Breast epithelium (tissue), 3 donors: Measurements from ENCODE around the gene RC3H1.

Experiments
- POLR2A ChIP-seq: fragments of 450-650 bp; IDR thresholded peaks from one replicate; pipeline ENCODE4 v1.6.1; 2016; ENCODE audit warnings: antibody characterized with exemption, mild to moderate bottlenecking, moderate library complexity
- POLR2AphosphoS5 ChIP-seq, 3 donors: sonication (generic); formaldehyde crosslinking; IDR thresholded peaks; one replicate each; pipeline ENCODE4 v1.6.1; 2017; ENCODE audit warnings: antibody characterized with exemption in 3 of 3
- TF ChIP-seq, protein P1 (sequence below), 3 donors: fragments of 450-650 bp; IDR thresholded peaks; one replicate each; pipeline ENCODE4 v1.5.1; 2016 to 2017; ENCODE audit warnings: antibody characterized with exemption in 3 of 3, mild to moderate bottlenecking in 3 of 3, moderate library complexity in 3 of 3

DNA sequence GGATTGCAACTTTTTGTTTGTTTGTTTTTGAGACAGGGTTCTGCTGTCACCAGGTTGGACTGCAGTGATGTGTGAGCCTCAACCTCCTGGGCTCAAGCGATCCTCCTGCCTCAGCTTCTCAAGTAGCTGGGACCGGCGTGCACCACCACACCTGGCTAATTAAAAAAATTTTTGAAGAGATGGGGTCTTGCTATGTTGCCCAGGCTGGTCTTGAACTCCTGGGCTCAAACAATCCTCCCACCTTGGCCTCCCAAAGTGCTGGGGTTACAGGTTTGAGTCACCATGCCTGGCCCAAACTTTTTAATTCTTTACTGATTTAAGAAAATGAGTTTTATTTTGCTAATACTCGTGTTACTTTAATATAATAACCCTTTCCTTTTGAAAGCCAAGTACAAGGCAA lies 73.6 kb downstream of the RC3H1 start:
- TF ChIP-seq, protein P1, sequence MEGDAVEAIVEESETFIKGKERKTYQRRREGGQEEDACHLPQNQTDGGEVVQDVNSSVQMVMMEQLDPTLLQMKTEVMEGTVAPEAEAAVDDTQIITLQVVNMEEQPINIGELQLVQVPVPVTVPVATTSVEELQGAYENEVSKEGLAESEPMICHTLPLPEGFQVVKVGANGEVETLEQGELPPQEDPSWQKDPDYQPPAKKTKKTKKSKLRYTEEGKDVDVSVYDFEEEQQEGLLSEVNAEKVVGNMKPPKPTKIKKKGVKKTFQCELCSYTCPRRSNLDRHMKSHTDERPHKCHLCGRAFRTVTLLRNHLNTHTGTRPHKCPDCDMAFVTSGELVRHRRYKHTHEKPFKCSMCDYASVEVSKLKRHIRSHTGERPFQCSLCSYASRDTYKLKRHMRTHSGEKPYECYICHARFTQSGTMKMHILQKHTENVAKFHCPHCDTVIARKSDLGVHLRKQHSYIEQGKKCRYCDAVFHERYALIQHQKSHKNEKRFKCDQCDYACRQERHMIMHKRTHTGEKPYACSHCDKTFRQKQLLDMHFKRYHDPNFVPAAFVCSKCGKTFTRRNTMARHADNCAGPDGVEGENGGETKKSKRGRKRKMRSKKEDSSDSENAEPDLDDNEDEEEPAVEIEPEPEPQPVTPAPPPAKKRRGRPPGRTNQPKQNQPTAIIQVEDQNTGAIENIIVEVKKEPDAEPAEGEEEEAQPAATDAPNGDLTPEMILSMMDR (IDR thresholded peaks at IDR 0.05) = no peak
- TF ChIP-seq POLR2A (no peak), POLR2AphosphoS5 (IDR thresholded peaks at IDR 0.05) (no peak)
